Measurements from ENCODE around the gene MCRIP1. TPM values are rescaled to one million over a fixed set of nuclear protein-coding genes. Genes with fewer than 3 reads are reported as not detected.
A peak's percentile ranks its signal among the peaks of the same experiment; 100 is the strongest.

MCRIP1 gene
- total and polyA plus RNA-seq, 2 of the 13 experiments (the other 11 are each of a cell fraction or from before 2014, with no cell fraction given): 79.7 to 84.9 TPM

DNA sequence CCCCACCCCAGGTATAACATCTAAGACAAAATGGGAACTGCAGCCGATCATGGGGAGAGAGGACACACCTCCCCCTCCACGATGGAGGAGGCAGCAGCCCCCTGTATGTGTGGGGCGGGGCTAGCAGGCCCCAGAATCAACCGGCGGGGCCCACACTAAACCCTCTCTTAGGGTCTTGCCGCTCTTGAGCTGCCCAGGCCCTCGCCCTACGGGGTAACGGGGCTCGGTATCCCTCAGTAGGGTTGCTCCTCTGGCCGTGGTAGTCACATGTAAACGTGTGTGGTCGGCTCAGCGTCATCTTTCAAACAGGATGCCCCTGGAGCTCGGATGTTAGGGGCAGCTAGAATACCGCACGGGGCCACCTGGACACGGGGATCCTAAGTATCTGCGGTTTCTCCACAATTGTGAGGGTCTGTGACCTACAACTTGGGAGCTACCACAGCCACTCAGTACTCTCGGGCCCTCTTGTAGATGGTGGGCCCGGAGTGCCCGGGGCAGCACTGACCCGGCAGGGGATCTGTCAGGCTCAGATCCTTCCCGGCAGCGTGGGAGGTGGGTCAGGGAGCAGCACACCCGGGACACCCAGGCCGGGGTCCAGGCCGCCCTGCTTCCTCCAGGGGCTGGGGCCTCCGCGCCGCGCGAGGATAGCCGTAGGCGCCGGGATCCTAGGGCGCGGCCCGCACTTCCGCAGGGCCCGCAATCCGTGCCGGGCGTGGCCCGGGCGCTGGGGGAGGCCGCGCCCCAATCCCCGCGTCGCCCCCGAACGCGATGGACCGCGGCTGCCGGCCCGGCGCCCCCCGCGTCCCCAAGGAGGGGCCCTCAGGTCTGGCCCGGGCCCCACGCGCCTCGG, 37.3 kb upstream of the MCRIP1 start (continued):
- TF ChIP-seq, protein P1, sequence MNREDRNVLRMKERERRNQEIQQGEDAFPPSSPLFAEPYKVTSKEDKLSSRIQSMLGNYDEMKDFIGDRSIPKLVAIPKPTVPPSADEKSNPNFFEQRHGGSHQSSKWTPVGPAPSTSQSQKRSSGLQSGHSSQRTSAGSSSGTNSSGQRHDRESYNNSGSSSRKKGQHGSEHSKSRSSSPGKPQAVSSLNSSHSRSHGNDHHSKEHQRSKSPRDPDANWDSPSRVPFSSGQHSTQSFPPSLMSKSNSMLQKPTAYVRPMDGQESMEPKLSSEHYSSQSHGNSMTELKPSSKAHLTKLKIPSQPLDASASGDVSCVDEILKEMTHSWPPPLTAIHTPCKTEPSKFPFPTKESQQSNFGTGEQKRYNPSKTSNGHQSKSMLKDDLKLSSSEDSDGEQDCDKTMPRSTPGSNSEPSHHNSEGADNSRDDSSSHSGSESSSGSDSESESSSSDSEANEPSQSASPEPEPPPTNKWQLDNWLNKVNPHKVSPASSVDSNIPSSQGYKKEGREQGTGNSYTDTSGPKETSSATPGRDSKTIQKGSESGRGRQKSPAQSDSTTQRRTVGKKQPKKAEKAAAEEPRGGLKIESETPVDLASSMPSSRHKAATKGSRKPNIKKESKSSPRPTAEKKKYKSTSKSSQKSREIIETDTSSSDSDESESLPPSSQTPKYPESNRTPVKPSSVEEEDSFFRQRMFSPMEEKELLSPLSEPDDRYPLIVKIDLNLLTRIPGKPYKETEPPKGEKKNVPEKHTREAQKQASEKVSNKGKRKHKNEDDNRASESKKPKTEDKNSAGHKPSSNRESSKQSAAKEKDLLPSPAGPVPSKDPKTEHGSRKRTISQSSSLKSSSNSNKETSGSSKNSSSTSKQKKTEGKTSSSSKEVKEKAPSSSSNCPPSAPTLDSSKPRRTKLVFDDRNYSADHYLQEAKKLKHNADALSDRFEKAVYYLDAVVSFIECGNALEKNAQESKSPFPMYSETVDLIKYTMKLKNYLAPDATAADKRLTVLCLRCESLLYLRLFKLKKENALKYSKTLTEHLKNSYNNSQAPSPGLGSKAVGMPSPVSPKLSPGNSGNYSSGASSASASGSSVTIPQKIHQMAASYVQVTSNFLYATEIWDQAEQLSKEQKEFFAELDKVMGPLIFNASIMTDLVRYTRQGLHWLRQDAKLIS (CRISPR knock-in tag; IDR thresholded peaks at IDR 0.05): peak; percentile 78
- TF ChIP-seq HDAC1 (CRISPR knock-in tag; IDR thresholded peaks at IDR 0.05) (peak; percentile 77), TEAD3 (CRISPR knock-in tag; optimal IDR thresholded peaks at IDR 0.05; ENCODE audit: borderline replicate concordance) (no peak), ZBTB20 (CRISPR knock-in tag; IDR thresholded peaks at IDR 0.05; ENCODE audit: borderline replicate concordance, low read depth) (0 out of 2 replicates have a peak, but pooled peaks have one; percentile 73), YY1 (IDR thresholded peaks at IDR 0.05; ENCODE audit: insufficient read depth, insufficient replicate concordance, low read depth, low read length) (peak; percentile 64), ZNF337 (CRISPR knock-in tag; IDR thresholded peaks at IDR 0.05; ENCODE audit: borderline replicate concordance, low read depth) (no peak), HOXA3 (CRISPR knock-in tag; IDR thresholded peaks at IDR 0.05) (peak; percentile 32; the same call in 1 of the 2 replicates), ARNT (IDR thresholded peaks at IDR 0.05) (no peak)
- TF ChIP-seq, protein P2, sequence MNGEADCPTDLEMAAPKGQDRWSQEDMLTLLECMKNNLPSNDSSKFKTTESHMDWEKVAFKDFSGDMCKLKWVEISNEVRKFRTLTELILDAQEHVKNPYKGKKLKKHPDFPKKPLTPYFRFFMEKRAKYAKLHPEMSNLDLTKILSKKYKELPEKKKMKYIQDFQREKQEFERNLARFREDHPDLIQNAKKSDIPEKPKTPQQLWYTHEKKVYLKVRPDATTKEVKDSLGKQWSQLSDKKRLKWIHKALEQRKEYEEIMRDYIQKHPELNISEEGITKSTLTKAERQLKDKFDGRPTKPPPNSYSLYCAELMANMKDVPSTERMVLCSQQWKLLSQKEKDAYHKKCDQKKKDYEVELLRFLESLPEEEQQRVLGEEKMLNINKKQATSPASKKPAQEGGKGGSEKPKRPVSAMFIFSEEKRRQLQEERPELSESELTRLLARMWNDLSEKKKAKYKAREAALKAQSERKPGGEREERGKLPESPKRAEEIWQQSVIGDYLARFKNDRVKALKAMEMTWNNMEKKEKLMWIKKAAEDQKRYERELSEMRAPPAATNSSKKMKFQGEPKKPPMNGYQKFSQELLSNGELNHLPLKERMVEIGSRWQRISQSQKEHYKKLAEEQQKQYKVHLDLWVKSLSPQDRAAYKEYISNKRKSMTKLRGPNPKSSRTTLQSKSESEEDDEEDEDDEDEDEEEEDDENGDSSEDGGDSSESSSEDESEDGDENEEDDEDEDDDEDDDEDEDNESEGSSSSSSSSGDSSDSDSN (CRISPR knock-in tag; IDR thresholded peaks at IDR 0.05): peak; percentile 11
- TF ChIP-seq, protein P3, sequence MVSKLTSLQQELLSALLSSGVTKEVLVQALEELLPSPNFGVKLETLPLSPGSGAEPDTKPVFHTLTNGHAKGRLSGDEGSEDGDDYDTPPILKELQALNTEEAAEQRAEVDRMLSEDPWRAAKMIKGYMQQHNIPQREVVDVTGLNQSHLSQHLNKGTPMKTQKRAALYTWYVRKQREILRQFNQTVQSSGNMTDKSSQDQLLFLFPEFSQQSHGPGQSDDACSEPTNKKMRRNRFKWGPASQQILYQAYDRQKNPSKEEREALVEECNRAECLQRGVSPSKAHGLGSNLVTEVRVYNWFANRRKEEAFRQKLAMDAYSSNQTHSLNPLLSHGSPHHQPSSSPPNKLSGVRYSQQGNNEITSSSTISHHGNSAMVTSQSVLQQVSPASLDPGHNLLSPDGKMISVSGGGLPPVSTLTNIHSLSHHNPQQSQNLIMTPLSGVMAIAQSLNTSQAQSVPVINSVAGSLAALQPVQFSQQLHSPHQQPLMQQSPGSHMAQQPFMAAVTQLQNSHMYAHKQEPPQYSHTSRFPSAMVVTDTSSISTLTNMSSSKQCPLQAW (CRISPR knock-in tag; IDR thresholded peaks at IDR 0.05): peak; percentile 77
- TF ChIP-seq, protein P4, sequence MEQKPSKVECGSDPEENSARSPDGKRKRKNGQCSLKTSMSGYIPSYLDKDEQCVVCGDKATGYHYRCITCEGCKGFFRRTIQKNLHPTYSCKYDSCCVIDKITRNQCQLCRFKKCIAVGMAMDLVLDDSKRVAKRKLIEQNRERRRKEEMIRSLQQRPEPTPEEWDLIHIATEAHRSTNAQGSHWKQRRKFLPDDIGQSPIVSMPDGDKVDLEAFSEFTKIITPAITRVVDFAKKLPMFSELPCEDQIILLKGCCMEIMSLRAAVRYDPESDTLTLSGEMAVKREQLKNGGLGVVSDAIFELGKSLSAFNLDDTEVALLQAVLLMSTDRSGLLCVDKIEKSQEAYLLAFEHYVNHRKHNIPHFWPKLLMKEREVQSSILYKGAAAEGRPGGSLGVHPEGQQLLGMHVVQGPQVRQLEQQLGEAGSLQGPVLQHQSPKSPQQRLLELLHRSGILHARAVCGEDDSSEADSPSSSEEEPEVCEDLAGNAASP (CRISPR knock-in tag; IDR thresholded peaks at IDR 0.05; ENCODE audit: borderline replicate concordance): peak; percentile 5; the same call in 1 of the 2 replicates
- TF ChIP-seq, protein P5, sequence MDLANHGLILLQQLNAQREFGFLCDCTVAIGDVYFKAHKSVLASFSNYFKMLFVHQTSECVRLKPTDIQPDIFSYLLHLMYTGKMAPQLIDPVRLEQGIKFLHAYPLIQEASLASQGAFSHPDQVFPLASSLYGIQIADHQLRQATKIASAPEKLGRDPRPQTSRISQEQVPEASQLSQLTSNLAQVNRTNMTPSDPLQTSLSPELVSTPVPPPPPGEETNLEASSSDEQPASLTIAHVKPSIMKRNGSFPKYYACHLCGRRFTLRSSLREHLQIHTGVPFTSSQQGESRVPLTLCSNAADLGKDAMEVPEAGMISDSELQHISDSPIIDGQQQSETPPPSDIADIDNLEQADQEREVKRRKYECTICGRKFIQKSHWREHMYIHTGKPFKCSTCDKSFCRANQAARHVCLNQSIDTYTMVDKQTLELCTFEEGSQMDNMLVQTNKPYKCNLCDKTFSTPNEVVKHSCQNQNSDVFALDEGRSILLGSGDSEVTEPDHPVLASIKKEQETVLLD (CRISPR knock-in tag; IDR thresholded peaks at IDR 0.05; ENCODE audit: low read depth): peak; percentile 25; the same call in 1 of the 2 replicates
- TF ChIP-seq, protein P6, sequence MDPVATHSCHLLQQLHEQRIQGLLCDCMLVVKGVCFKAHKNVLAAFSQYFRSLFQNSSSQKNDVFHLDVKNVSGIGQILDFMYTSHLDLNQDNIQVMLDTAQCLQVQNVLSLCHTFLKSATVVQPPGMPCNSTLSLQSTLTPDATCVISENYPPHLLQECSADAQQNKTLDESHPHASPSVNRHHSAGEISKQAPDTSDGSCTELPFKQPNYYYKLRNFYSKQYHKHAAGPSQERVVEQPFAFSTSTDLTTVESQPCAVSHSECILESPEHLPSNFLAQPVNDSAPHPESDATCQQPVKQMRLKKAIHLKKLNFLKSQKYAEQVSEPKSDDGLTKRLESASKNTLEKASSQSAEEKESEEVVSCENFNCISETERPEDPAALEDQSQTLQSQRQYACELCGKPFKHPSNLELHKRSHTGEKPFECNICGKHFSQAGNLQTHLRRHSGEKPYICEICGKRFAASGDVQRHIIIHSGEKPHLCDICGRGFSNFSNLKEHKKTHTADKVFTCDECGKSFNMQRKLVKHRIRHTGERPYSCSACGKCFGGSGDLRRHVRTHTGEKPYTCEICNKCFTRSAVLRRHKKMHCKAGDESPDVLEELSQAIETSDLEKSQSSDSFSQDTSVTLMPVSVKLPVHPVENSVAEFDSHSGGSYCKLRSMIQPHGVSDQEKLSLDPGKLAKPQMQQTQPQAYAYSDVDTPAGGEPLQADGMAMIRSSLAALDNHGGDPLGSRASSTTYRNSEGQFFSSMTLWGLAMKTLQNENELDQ (CRISPR knock-in tag; IDR thresholded peaks at IDR 0.05; ENCODE audit: borderline replicate concordance): no peak
